Suprapubic skin (tissue), 4 donors: ENCODE data around the gene GIPR. TPM values are rescaled to one million over a fixed set of nuclear protein-coding genes. Genes with fewer than 3 reads are reported as not detected.

Source experiments
- DNase-seq, 2 donors: peaks; one replicate each; pipeline ENCODE4 v3.0.0-alpha.2; 2019; ENCODE audit warnings: low spot score in 2 of 2
- H3K27ac ChIP-seq: fragments of 200-600 bp; sonication (generic); one replicate; pipeline ENCODE4 v1.5.1; 2019
- H3K27me3 ChIP-seq: fragments of 200-600 bp; sonication (generic); one replicate; pipeline ENCODE4 v1.5.1; 2019
- H3K36me3 ChIP-seq: fragments of 200-600 bp; sonication (generic); one replicate; pipeline ENCODE4 v1.5.1; 2019
- H3K4me1 ChIP-seq: fragments of 200-600 bp; sonication (generic); one replicate; pipeline ENCODE4 v1.5.1; 2019
- H3K4me3 ChIP-seq: fragments of 200-600 bp; sonication (generic); one replicate; pipeline ENCODE4 v1.5.1; 2019; ENCODE audit warnings: mild to moderate bottlenecking
- H3K9me3 ChIP-seq: fragments of 200-600 bp; sonication (generic); one replicate; pipeline ENCODE4 v1.5.1; 2019
- EP300 ChIP-seq: sonication (generic); formaldehyde crosslinking; IDR thresholded peaks from one replicate; pipeline ENCODE4 v1.6.1; 2017; ENCODE audit warnings: antibody characterized with exemption
- POLR2A ChIP-seq, 2 donors: fragments of 450-650 bp; IDR thresholded peaks; one replicate each; pipeline ENCODE4 v1.6.1; 2017; ENCODE audit warnings: antibody characterized with exemption in 2 of 2, mild to moderate bottlenecking in 2 of 2, moderate library complexity in 2 of 2
- POLR2AphosphoS5 ChIP-seq, 3 donors: sonication (generic); formaldehyde crosslinking; IDR thresholded peaks; one replicate each; pipeline ENCODE4 v1.6.1; 2017; ENCODE audit warnings: antibody characterized with exemption in 3 of 3
- WGBS: methylation state at CpG from one replicate; pipeline ENCODE4 v1.1.5; 2018; 5-methylcytosine and 5-hydroxymethylcytosine counted together
- total RNA-seq, 4 donors: library from RNA; depleted of rRNA; stranded (reverse); fragments of >200 nt; gene quantifications; one replicate each; pipeline ENCODE4 v1.1.0, GENCODE V29; 2016
- TF ChIP-seq, protein P1 (sequence below), 2 donors: fragments of 200-600 bp in 1 of 2; fragments of 450-650 bp in 1 of 2; sonication (generic) in 1 of 2; IDR thresholded peaks; one replicate each; pipeline ENCODE4 v1.5.1; 2016 to 2019; ENCODE audit warnings: antibody characterized with exemption in 2 of 2, mild to moderate bottlenecking in 1 of 2, moderate library complexity in 1 of 2

Gene GIPR
- total RNA-seq, 4 donors from 2014 or later: 0.95 to 11.2 (median 1.6) TPM

DNA sequence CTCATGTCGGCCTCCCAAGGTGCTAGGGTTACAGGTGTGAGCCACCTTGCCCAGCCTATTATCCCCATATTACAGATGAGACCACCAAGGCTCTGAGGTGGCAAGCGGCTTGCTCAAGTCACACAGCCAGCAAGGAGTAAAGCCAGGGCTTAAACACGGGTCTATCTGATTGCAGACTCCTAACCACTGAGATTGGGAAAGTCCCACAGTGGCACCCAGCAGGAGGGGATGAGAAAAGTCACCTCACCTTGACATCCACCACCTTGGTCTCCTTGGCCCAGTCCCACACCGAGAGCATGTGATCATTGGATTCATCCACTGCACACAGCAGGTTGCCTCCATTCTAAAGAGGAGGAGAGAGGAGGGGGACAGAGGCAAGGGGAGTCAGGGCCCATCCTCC is 38.3 kb upstream of the GIPR start:
- Histone ChIP-seq H3K27ac (no peak overlapping the region), H3K4me1 (peaks cover 21% of the 10 kb centered on the region), H3K4me3 (no peak overlapping the region), H3K9me3 (no peaks in the 10 kb centered on the region), H3K36me3 (peaks cover 35% of the 10 kb centered on the region), H3K27me3 (no peaks in the 10 kb centered on the region)
- no peak for TF ChIP-seq POLR2AphosphoS5 (IDR thresholded peaks at IDR 0.05)
- no peak for TF ChIP-seq POLR2A (IDR thresholded peaks at IDR 0.05)
- TF ChIP-seq, protein P1, sequence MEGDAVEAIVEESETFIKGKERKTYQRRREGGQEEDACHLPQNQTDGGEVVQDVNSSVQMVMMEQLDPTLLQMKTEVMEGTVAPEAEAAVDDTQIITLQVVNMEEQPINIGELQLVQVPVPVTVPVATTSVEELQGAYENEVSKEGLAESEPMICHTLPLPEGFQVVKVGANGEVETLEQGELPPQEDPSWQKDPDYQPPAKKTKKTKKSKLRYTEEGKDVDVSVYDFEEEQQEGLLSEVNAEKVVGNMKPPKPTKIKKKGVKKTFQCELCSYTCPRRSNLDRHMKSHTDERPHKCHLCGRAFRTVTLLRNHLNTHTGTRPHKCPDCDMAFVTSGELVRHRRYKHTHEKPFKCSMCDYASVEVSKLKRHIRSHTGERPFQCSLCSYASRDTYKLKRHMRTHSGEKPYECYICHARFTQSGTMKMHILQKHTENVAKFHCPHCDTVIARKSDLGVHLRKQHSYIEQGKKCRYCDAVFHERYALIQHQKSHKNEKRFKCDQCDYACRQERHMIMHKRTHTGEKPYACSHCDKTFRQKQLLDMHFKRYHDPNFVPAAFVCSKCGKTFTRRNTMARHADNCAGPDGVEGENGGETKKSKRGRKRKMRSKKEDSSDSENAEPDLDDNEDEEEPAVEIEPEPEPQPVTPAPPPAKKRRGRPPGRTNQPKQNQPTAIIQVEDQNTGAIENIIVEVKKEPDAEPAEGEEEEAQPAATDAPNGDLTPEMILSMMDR (IDR thresholded peaks at IDR 0.05): no peak
- TF ChIP-seq EP300: no peak
- no peak for DNase-seq
- WGBS: 85% methylated on average over 3 of the region's 4 CpGs

DNA sequence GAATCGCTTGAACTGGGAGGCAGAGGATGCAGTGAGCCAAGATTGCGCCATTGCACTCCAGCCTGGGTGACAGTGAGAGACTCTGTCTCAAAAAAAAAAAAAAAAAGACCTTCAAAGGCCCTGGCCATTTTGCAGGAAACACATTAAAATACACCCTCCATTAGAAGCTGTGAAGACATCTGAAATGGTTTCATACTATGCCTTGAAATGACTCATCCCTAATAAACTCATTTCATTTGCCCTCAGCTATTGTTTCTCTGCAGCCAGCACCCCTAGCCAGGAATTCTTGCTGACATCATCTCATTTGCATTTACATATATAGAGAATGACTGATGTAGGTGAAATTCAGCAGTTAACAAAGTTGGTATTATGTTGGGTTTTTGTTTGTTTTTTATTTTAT is 37.6 kb upstream of the GIPR start:
- H3K9me3 ChIP-seq: no peaks in the 10 kb centered on the region
- TF ChIP-seq POLR2AphosphoS5 (IDR thresholded peaks at IDR 0.05) (no peak), POLR2A (IDR thresholded peaks at IDR 0.05) (no peak), EP300 (no peak)
- TF ChIP-seq, protein P1 (IDR thresholded peaks at IDR 0.05): no peak
- DNase-seq: no peak
- no peak overlapping the region for H3K27ac ChIP-seq
- WGBS: 62% methylated on average over 2 of the region's 2 CpGs
- no peaks in the 10 kb centered on the region for H3K27me3 ChIP-seq
- peaks cover 21% of the 10 kb centered on the region for H3K4me1 ChIP-seq
- H3K4me3 ChIP-seq: no peak overlapping the region
- peaks cover 29% of the 10 kb centered on the region for H3K36me3 ChIP-seq

DNA sequence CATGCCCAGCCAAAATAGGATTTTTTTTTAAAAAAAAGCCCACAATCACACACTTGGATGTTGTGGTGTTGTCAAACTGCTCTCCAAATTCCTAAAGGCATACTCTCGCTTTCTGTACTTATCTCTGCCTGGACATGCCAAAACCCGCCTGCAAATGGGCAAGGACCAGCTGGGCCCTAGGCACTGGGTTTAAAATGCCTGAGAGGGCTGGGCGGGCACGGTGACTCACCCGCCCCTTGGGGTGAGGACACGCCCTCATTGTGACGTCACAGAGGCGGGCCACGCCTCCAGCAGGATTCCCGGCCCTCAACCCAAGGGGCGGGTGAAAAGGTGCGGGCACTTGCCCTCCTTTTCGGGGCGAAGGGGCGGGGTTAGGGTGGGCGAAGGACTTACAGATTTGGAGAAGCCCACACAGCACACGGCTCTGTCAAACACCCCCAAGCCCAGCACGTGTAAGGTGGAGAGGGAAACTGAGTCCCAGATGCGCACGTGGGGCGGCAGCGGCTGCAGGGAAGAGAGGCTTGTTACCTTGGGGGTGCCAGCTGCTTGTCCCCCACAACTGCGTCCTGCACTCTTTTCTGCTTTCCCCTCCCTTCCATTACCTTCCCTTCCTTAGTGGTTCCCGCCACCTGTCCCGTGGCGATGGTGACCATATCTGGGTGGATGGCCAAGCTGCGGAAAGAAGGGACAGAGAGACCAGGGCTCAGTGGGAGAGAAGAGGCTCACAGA is 35.4 kb upstream of the GIPR start:
- Histone ChIP-seq H3K27ac (peak overlapping the region; percentile 71), H3K36me3 (peaks cover 15% of the 10 kb centered on the region), H3K27me3 (no peaks in the 10 kb centered on the region), H3K4me1 (peaks cover 21% of the 10 kb centered on the region), H3K4me3 (no peak overlapping the region), H3K9me3 (no peaks in the 10 kb centered on the region)
- WGBS: 42% methylated on average over 25 of the region's 27 CpGs
- TF ChIP-seq EP300 (no peak), POLR2AphosphoS5 (IDR thresholded peaks at IDR 0.05) (peak in 2 of 3 donors; percentile 46 to 64), POLR2A (IDR thresholded peaks at IDR 0.05) (no peak)
- TF ChIP-seq, protein P1 (IDR thresholded peaks at IDR 0.05): no peak
- peak; percentile 84 to 87 for DNase-seq

DNA sequence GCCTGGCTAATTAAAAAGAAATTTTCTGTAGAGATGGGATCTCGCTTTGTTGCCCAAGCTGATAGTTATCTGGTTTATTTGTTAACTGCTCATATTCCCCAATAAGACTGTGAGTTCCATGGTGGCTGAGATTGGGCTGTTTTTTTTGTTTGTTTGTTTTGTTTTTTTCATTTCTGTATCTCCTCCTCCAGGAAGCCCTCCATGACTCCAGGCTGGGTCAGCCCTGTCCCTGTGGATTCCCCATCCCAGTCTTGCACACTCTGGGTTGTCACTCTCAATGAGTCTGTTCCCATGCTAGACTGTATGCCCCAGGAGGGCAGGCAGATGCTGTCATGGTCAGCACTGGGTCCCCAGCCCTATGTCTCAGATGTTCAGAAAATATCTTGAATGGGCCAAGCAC is 31.7 kb upstream of the GIPR start:
- DNase-seq: no peak
- Histone ChIP-seq H3K27me3 (no peaks in the 10 kb centered on the region), H3K4me3 (no peak overlapping the region), H3K27ac (no peak overlapping the region), H3K36me3 (no peaks in the 10 kb centered on the region), H3K9me3 (no peaks in the 10 kb centered on the region), H3K4me1 (peaks cover 47% of the 10 kb centered on the region)
- 86% methylated on average over 1 of the region's 1 CpG for WGBS
- TF ChIP-seq, protein P1 (IDR thresholded peaks at IDR 0.05): no peak
- TF ChIP-seq POLR2AphosphoS5 (IDR thresholded peaks at IDR 0.05): no peak
- no peak for TF ChIP-seq POLR2A (IDR thresholded peaks at IDR 0.05)

DNA sequence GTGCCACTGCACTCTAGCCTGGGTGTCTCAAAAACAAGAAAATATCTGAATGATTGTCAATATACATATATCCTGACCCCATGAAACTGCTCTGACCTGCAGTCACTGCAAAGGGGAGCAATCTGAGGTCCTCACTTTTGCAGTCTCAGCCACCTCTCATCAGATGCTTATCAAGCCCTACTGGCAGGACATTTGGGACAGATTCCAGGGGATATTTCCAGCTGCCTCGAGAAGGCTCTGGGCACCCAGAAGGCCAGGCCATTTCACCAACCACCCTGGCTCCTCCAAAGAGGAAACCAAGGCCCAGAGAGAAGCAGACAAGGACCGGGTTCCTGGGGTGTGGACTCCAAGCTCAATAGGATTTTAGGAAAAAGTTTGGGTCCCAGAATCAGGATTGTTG is 31.1 kb upstream of the GIPR start:
- 47% methylated on average over 2 of the region's 2 CpGs for WGBS
- no peak overlapping the region for H3K4me3 ChIP-seq
- no peaks in the 10 kb centered on the region for H3K36me3 ChIP-seq
- peaks cover 48% of the 10 kb centered on the region for H3K4me1 ChIP-seq
- no peaks in the 10 kb centered on the region for H3K9me3 ChIP-seq
- no peak overlapping the region for H3K27ac ChIP-seq
- no peaks in the 10 kb centered on the region for H3K27me3 ChIP-seq
- DNase-seq: no peak
- TF ChIP-seq POLR2A (IDR thresholded peaks at IDR 0.05): no peak
- TF ChIP-seq, protein P1 (IDR thresholded peaks at IDR 0.05): no peak
- no peak for TF ChIP-seq EP300
- TF ChIP-seq POLR2AphosphoS5 (IDR thresholded peaks at IDR 0.05): no peak
